ENCODE data around the gene SESN1.

Gene SESN1

DNA sequence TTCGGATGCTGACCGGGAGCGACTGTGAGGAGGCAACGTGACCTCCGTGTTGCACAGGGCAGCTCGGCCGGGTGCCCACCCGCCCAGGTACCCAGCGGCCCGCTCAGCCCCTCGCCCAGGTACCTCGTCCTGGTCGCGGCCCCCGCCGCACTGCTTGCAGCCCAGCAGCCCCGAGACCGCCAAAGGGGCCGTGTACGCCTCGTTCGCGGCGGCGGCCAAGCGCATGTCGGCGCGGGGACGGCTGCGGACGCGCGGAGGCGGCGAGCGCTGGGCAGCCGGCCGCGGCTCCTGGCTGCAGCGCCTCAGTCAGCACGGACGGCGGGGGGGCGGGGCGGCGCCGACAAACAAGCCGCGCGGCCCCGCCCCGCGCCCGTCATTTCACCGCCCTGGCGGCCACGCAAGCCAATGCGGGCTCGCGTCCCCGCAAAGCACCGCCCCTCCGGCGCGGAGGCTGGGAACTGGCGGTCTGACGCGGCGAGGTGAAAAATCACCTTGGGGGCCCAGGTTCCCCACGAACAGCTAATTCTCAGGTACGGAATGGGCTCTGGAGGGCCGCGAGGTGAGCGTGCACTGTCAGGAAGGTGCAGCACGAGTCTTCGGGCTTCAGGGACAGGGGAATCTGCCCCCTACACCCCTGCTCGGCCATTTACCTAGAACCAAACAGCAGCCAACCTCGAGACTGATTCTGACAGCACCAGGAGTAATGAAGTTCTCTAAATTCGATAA, 85.2 kb downstream of the SESN1 start:
- Histone ChIP-seq H3K27ac (peak overlapping the region; percentile 55 to 99 (median 94)), H3K4me3 (peak overlapping the region; percentile 82 to 99 (median 96))

DNA sequence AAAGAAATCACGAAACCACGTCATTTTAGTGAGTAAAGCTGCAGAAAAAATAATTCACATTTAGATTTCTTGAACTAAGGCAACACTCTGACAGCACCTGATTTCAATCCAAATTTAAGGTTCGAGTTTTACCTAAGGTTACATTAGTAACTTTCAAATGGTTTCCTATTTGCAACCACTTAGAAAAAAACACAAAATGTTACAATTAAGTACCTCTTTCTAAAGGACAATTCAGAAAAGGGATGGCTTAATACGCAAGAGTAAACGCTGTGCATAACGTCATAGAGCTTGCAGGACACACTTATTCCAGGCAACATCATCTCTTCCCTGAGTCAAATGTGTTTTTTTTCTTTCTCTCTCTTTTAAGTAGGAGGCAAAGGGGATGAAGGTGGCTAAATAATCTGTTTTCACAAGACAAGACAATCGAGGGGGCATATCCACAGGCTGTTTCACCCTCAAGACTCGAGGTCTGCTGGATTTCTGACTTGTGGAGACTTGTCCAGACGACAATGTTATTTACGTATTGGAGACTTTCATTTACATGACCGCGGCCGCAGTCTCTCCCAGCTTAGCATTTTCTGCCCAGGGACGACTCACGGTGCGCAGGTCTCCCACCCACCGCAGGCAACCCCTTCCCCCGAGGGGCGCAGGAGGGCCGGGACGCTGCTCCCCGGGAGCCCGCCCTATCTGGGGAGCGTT, 86.0 kb downstream of the SESN1 start:
- peak overlapping the region; percentile 55 to 99 (median 94) for H3K27ac ChIP-seq
- peak overlapping the region; percentile 82 to 99 (median 96) for H3K4me3 ChIP-seq

DNA sequence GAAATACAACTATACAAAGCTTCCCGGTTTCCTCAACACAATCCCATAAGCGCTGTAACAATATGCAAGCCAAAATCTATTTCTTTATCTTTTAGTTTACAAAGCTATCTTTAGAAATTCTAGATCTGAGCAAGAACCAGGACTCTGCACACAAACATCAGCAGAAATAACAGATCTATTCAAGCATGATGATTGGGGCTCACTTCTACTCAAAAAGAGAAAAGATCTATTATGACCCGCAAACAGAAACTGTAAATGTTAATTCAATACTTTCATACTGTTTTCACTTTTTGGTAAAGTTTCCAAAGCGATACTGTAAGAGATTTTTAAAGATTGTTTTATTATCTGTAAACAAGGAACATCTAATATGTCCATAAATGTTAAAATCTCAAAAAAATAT, 86.6 kb downstream of the SESN1 start:
- Histone ChIP-seq H3K27ac (peak overlapping the region in 10 of 21 experiments; percentile 84 to 98 (median 96)), H3K4me3 (peak overlapping the region; percentile 82 to 99 (median 96))

DNA sequence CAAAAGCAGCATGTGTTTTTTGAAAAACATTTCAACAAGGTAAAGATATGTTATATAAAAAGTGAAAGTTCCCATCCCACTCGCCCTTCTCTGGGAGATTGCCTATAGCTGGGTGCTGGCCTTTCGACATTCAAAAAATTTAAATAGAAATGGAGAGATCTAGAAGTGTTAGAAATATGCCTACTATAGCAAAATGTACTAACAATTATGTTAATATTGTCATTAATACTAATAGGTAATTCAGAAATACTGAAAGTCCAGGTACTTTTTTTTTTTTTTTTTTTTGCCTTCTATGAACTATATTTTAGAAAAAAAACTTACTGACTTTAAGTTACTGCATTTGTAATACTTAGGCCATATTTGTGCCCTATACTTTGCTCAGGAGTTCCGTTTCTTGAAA, 87.1 kb downstream of the SESN1 start:
- H3K4me3 ChIP-seq: peak overlapping the region in 3 of 7 experiments; percentile 92 to 98 (median 96)
- peak overlapping the region in 3 of 21 experiments; percentile 2 to 98 (median 94) for H3K27ac ChIP-seq

DNA sequence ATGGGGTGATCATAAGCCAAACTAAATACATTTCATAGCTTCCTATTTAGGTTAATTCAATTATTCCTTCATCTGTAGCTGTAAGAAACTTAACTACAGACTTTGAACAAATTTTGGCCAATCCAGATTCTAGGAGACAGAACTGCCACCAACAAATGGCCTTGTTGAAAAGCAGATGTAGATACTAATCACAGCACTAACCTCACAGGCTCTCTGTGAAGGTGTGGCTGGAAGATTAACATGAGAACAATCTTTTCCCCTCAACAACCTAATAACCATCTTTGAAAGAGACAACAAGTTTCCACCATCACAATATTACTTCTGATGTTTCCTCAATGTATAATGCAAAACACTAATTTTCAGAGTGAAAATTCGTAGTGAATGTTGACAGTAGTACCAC, 87.8 kb downstream of the SESN1 start:
- Histone ChIP-seq H3K4me3 (peak overlapping the region in 1 of 7 experiments; percentile 96), H3K27ac (peak overlapping the region in 1 of 21 experiments; percentile 32)

DNA sequence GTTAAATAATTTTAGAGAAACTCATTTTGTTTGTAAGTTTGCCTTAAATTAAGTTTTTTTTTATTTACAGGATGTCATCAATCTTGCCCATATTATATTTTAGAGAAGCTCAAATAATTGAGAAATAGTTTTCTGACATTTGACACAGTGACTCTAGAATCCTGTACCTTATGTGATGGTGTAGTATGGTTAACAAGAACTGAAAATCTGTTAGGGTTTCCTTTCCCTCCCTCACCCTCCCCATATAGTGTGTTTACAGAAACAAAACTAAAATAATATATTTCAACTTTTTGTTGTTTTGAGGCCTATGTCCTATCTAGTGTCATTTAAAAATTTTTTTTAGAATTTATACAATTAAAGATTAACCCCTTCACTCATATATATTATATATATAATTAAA, 91.8 kb downstream of the SESN1 start:
- Histone ChIP-seq H3K4me3 (no peak overlapping the region), H3K27ac (peak overlapping the region in 7 of 21 experiments; percentile 0 to 64 (median 19))

DNA sequence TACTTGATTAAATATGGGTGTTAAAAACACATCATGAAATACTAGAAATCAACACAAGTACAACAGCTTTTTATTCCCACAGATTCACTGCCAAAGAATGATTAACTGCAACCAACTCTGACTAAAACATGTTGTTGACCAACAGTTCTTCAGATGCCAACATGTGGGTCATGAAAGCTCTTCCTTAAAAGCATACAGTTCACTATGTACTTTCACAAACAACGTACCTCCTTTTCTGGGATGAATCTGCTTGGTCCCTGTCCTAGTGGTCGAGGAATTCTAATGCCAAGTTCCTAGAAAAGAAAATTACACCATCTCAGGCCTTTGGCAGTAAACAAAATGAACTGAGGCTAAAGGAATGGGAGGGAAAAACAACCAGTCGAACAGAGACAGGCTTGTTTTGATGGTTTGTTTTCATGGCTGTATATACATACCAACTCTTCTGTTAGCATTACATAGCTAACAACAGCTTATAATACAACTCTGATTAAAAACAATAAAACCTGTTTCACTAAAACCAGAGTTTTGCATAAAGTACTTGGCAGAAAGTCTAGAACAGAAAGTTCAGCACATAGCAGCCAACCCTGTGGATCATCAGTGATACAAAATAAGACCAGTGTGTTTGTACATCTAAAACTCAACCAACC, 92.5 kb downstream of the SESN1 start:
- H3K4me3 ChIP-seq: no peak overlapping the region

DNA sequence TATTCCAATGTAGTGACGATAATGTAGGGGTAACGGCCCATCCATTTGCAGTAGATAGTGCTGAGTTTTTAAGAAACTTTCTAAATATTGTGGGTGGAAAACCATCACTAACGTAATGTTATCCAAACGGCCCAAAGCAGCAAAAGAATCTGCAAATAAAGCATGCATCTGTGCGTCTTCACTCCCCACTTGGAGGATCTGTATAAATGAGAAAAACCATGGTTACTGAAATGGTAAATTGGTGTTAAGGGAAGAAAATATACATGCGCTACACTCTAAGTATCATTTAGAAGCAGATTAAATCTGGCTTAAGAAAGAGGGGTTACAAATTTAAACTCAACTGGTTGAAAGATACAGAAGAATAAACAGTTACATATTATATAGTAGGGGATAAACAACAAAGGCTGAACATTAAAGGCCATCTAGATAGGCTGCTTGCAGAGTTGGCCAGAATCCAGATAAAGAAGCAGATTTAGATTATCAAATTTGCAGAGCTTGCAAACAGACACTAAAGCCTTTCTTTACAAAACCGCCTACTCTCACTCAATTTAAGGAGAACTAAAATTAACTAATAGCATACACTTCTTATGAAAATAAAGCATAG, 93.3 kb downstream of the SESN1 start:
- H3K27ac ChIP-seq: peak overlapping the region in 4 of 21 experiments; percentile 9 to 46 (median 40)
- H3K4me3 ChIP-seq: no peak overlapping the region

More for the DNA sequence above, 92.5 kb downstream of the SESN1 start:
- H3K27ac ChIP-seq: peak overlapping the region in 11 of 21 experiments; percentile 0 to 64 (median 26)

DNA sequence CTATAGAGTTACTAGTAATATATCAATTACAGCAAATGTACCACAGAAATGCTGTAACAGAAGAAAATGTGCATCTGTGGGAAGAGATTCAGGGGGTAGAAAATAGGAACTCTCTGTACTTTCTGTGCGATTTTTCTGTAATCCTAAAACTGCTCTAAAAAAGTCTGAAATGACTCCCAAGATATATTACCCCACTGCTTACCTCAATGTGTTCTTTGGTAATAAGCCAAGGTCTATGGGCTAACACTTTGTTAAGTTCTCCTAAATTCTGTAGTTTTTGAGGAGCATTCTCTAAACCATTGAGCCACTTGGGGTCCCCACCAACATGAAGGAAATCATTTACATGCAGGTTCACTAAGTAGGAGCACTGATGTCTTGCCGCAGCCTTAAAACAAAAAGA, 94.4 kb downstream of the SESN1 start:
- no peak overlapping the region for H3K27ac ChIP-seq
- H3K4me3 ChIP-seq: no peak overlapping the region

DNA sequence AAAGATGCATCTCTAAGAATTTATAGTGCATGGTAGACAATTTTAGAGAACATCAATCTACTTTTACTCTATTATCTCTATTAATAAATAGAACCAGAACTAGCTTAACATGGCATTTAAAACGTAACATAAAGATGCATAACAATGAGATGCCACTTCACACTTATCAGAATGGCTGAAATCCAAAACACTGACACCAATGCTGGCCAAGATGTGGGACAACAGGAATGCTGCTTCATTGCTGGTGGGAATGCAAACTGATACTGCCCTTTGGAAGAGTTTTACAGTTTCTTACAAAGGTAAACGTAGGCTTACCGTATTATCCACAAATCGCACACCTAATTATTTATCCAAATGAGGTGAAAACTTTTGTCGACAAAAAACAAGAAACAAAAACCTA, 95.2 kb downstream of the SESN1 start:
- Histone ChIP-seq H3K4me3 (no peak overlapping the region), H3K27ac (no peak overlapping the region)

DNA sequence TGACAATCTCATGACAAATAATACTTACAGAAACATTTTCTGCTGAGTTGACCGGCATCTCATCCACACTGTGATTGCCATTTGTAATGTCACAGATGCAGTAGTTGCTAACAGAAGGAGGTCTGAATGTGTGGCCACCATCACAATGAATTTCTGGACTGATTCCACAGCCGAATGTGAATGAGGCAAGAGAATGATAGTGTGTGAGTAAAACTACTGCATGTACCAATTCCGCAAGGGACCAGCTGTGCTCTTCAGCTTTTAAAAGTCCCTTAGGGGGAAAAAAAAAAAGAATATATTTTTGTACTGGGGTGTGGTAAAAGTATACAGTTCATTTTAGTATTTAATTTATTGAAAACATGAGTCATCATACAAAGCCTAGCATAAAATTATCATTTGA, 96.2 kb downstream of the SESN1 start:
- Histone ChIP-seq H3K27ac (no peak overlapping the region), H3K4me3 (no peak overlapping the region)

DNA sequence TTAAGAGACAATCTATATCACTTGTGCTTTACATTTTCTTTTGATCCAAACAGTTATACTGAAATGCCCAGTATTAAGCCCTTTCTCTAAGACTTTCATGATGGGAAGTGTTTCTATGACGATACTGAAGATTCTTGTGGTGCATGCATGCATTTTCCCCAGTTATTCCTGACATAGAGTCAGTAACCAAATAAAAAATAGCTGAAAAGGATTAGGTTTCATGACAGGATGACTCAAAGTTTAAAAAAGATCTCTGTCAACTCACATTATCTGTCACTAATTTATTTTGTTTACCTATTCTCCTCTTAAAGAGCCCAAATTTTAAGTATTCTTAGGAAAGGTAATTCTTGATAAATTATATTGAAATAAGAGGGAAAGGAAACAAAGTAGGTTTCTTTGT, 98.4 kb downstream of the SESN1 start:
- no peak overlapping the region for H3K27ac ChIP-seq

DNA sequence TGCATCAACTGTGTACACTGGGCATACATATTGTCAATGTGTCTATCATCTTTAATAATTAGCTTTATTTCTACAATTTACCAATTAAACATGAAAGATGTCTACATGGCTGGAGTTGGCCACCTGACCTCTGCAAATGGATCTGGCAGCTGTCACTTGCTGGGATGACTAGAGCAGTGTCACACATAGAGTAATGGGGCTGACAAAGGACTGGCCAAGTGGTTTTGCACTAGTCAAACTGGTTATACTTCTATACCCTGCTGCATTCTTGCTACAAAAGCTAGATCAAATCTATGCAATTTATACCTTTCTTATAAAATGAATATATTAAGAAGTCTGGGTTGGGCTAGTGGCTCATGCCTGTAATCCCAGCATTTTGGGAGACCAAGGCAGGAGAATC, 99.3 kb downstream of the SESN1 start:
- H3K27ac ChIP-seq: no peak overlapping the region
- H3K4me3 ChIP-seq: no peak overlapping the region

More for the DNA sequence above, 98.4 kb downstream of the SESN1 start:
- H3K4me3 ChIP-seq: no peak overlapping the region

DNA sequence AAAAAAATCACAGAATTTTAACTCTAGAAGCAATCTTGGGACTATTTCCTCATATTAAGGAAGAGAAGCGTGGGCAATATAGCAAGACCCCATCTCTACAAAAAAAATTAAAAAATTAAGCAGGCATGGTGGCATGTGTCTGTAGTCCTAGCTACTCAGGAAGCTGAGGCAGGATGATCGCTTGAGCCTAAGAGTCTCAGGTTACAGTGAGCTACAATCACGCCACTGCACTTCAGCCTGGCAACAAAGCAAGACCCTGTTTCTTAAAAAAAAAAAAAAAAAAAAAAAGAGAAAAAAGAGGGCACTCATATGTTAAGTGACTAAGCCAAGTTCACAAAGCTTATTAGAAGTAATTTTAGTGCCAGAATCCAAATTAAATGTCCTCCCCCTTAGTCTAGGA, 100.8 kb downstream of the SESN1 start:
- no peak overlapping the region for H3K27ac ChIP-seq
- H3K4me3 ChIP-seq: no peak overlapping the region

DNA sequence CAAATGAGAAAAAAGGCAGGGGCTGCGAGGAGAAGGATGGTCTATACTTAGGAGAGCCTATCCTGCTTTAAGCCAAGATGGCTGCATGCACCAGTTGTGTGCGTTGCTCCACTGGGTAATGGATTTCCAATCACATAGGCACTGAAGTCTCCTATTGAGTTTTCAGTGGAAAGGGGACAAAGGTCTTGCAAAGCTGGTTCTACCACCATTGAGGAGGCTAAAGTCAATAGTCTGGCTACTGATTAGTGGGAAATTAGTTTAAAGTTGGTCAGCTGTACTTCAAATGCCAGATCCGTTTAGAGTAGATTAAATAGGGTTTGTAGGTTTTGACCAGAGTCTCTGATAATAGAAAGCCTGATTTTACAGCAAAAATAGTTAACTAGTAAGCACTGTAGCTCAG, 104.9 kb downstream of the SESN1 start:
- H3K27ac ChIP-seq: no peak overlapping the region
- no peak overlapping the region for H3K4me3 ChIP-seq

DNA sequence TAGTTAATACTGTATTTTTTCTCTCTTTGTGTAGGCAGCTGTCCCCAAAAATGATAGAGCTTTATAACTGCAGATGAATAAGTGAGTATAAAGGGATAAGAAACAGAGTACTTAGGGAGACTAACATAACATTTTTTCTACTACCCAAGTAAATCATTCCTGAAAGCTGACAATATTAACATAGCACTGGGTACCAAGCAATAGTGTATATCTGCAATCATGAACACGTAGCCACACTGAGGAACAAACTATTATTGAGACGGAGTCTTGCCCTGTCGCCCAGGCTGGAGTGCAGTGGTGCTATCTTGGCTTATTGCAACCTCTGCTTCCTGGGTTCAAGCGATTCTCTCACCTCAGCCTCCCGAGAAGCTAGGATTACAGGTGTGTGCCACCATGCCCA, 105.9 kb downstream of the SESN1 start:
- H3K4me3 ChIP-seq: no peak overlapping the region
- no peak overlapping the region for H3K27ac ChIP-seq

DNA sequence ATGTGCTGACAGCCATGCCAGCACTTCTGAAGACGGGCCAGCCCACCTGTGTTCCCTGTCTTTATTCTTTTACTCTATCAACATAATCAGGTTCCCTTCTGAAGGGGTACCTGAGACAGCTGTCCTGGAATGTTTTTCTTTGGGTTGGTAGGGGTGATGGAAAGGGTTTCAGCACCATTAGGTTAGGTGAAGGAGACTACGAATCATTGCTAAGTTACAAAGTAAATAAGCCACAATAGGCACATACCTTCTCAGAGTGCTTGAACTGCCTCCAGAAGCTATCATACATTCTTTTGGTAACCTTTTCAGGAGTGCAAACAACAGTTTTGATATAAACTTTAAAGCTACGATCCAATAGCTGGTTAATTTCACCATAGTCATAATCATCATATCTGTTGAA, 106.3 kb downstream of the SESN1 start:
- Histone ChIP-seq H3K4me3 (no peak overlapping the region), H3K27ac (no peak overlapping the region)

DNA sequence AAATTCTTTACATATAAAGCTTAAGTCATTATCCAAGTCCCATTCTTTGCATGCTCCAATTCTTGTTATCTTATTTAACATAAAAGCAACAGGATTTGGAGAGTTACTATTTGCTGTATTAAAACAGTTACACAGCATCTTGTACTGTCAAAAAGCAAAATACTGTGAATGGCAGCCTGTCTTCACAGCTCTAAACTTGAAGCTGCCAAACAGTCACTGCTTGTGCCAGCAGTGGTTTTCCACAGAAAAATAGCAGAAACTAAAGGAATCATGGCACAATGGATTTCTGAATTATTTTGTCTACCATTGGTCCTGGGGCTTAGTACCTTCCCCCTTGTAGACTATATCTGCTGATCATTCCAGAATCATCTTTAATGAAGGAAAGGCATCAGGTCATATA, 107.5 kb downstream of the SESN1 start:
- Histone ChIP-seq H3K4me3 (no peak overlapping the region), H3K27ac (no peak overlapping the region)

DNA sequence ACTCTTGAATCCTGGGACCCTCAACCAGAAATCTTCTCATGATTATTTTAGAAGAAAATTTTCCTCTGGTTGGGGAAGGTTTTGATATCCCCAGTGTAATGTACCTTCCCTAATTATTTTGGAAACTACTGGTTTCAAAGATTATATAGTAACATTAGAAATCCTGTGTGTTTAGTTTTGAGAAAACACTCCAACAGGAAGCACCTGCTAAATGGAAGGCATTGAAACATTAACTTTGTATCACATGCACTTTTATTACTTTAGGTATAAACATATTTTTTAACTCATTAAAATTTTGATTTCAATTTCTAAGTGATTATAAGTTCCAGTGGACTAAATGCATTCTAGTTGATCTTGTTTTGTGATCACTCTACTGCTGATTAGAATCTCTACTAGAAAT, 109.3 kb downstream of the SESN1 start:
- no peak overlapping the region for H3K27ac ChIP-seq

DNA sequence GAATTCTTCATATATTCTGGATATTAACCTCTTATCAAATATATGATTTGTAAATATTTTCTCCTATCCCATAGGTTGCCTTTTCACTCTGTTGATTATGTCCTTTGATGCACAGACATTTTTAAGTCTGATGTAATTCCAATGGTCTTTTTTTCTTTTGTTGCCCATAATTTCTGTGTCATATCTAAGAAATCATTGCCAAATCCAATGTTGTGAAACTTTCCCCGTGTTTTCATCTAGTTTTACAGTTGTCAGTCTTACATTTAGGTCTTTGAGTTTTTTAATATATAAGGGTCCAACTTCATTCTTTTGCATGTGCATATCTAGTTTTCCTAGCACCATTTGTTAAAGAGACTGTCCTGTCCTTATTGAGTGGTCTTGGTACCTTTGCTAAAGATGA, 111.5 kb downstream of the SESN1 start:
- no peak overlapping the region for H3K27ac ChIP-seq
- no peak overlapping the region for H3K4me3 ChIP-seq

More for the DNA sequence above, 109.3 kb downstream of the SESN1 start:
- no peak overlapping the region for H3K4me3 ChIP-seq
